Prostate gland (tissue), 2 donors: ENCODE measurements around the gene MLN. TPM values are rescaled to one million over a fixed set of nuclear protein-coding genes. Genes with fewer than 3 reads are reported as not detected.

Source experiments
- DNase-seq: peaks from one replicate; pipeline ENCODE4 v3.0.0-alpha.2; 2019; ENCODE audit warnings: low spot score
- H3K27ac ChIP-seq, 2 donors: fragments of 200-600 bp; sonication (generic); 2 replicates each; pipeline ENCODE4 v1.5.1; 2017 to 2019
- H3K27me3 ChIP-seq: fragments of 200-600 bp; sonication (generic); replicated peaks from 2 replicates; pipeline ENCODE4 v1.5.1; 2019; ENCODE audit not compliant: insufficient read depth
- H3K36me3 ChIP-seq, 2 donors: fragments of 200-600 bp; sonication (generic); 1 replicate in 1 of 2; 2 replicates in 1 of 2; pipeline versions ENCODE4 v1.5.1 to v1.8.1; 2017 to 2019
- H3K4me1 ChIP-seq: fragments of 200-600 bp; sonication (generic); replicated peaks from 2 replicates; pipeline ENCODE4 v1.5.1; 2019
- H3K4me3 ChIP-seq, 2 donors: fragments of 200-600 bp; sonication (generic); 2 replicates each; pipeline ENCODE4 v1.5.1; 2017 to 2019
- H3K9me3 ChIP-seq: fragments of 200-600 bp; sonication (generic); 2 replicates; pipeline ENCODE4 v1.5.1; 2017
- CTCF ChIP-seq, 4 experiments: fragments of 200-600 bp in 2 of 4; fragments of 450-650 bp in 2 of 4; sonication (generic) in 2 of 4; IDR thresholded peaks; 1 replicate in 3 of 4; 2 replicates in 1 of 4; pipeline ENCODE4 v1.5.1; 2016 to 2019; ENCODE audit warnings: antibody characterized with exemption in 4 of 4, mild to moderate bottlenecking in 2 of 4, moderate library complexity in 2 of 4
- POLR2A ChIP-seq: fragments of 450-650 bp; IDR thresholded peaks from one replicate; pipeline ENCODE4 v1.6.1; 2016; ENCODE audit warnings: antibody characterized with exemption, mild to moderate bottlenecking
- POLR2AphosphoS5 ChIP-seq: sonication (generic); formaldehyde crosslinking; IDR thresholded peaks from one replicate; pipeline ENCODE4 v1.6.1; 2017; ENCODE audit warnings: antibody characterized with exemption
- WGBS: methylation state at CpG from one replicate; pipeline ENCODE4 v1.1.5; 2018; 5-methylcytosine and 5-hydroxymethylcytosine counted together
- intact Hi-C: fragments of 100-400 bp; cut with DNase I; formaldehyde crosslinking; loops from one replicate; pipeline ENCODE4 v1.14.2; 2022
- total RNA-seq, 2 donors: library from RNA; depleted of rRNA; stranded (reverse); fragments of >200 nt; gene quantifications; one replicate each; pipeline ENCODE4 v1.1.0, GENCODE V29; 2016

MLN gene, protein sequence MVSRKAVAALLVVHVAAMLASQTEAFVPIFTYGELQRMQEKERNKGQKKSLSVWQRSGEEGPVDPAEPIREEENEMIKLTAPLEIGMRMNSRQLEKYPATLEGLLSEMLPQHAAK
- total RNA-seq, result not detected

DNA sequence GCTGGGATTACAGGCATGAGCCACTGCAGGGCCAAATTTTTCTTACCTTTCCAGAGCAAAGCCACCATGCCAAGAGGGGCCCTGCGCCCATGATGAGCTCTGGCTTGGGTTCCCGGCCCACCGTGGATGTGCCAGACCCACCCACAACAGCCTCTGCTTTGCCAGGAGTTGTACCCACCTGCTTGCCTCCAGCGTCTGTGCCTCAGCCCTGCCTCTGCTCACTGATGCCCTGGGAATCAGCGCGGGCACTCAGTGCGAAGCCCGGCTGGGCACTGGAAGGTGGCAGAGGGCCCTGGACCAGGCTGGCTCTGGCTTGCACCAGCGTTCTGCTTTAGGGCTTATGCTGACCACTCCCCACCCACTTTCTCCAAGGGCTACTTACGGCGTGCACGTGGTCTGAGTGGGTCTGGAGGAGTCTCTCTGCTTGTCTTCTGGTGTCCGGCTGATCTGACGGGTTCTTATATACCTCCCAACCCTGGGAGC is at the start of gene MLN:
MLN (minus strand) TSS at position 433 of the 483 bp plus-strand sequence. CDS start 2,840 bp downstream, outside the sequence.
- Histone ChIP-seq H3K27me3 (peaks cover 3% of the 10 kb centered on the region), H3K4me3 (no peak within 1 kb of the TSS), H3K4me1 (peaks cover 10% of the 10 kb centered on the region), H3K36me3 (no peaks in the 10 kb centered on the region), H3K9me3 (no peaks in the 10 kb centered on the region), H3K27ac (no peak within 1 kb of the TSS)
- 87% methylated on average over 14 of the region's 14 CpGs for WGBS
- DNase-seq, result no peak
- intact Hi-C loops, result no loop called here
- TF ChIP-seq POLR2A, result no peak
- no peak for TF ChIP-seq POLR2AphosphoS5

DNA sequence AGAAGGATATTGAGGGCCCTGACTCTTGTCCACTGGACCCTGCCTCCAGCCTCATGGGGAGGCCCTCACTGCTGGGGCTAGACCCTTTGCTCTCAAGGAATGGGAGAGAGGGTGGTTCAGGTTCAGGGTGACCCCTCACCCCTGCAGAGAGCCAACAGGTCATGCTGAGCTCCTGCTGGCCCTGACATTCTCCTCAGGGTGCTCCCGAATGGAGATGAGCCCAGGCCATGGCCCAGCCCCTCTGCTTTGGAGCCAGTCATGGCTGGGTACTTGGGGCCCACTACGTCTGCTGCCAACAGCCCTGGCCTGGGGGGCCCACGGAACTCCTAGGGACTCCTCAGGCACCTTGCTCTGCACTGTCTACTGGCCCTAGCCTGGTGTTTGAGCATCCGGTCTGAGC is 49.2 kb upstream of the MLN start:
- Histone ChIP-seq H3K4me3 (no peak overlapping the region), H3K4me1 (no peaks in the 10 kb centered on the region), H3K27me3 (no peaks in the 10 kb centered on the region), H3K9me3 (no peaks in the 10 kb centered on the region), H3K36me3 (no peaks in the 10 kb centered on the region), H3K27ac (no peak overlapping the region)
- no peak for DNase-seq
- WGBS, result 66% methylated on average over 4 of the region's 4 CpGs
- intact Hi-C loops, result no loop called here
- TF ChIP-seq CTCF (IDR thresholded peaks at IDR 0.05), result no peak
- TF ChIP-seq POLR2AphosphoS5, result no peak
- no peak for TF ChIP-seq POLR2A

GRCh38 chr6:33851959-33852358 is 48.2 kb upstream of the MLN start:
- intact Hi-C loops, result no loop called here
- Histone ChIP-seq H3K36me3 (no peaks in the 10 kb centered on the region), H3K27ac (no peak overlapping the region), H3K4me1 (no peaks in the 10 kb centered on the region), H3K9me3 (no peaks in the 10 kb centered on the region), H3K4me3 (no peak overlapping the region), H3K27me3 (no peaks in the 10 kb centered on the region)
- 28% methylated on average over 6 of the region's 8 CpGs for WGBS
- TF ChIP-seq CTCF (IDR thresholded peaks at IDR 0.05), result peak in 2 of 4 experiments; percentile 38 to 41
- no peak for TF ChIP-seq POLR2A
- TF ChIP-seq POLR2AphosphoS5, result no peak
- no peak for DNase-seq

GRCh38 chr6:33850869-33851541 is 47.2 kb upstream of the MLN start:
- WGBS, result 78% methylated on average over 10 of the region's 10 CpGs
- Histone ChIP-seq H3K36me3 (no peaks in the 10 kb centered on the region), H3K27me3 (no peaks in the 10 kb centered on the region), H3K4me3 (no peak overlapping the region), H3K9me3 (no peaks in the 10 kb centered on the region), H3K27ac (no peak overlapping the region), H3K4me1 (no peaks in the 10 kb centered on the region)
- DNase-seq, result no peak
- TF ChIP-seq POLR2A (no peak), CTCF (IDR thresholded peaks at IDR 0.05) (no peak), POLR2AphosphoS5 (no peak)
- intact Hi-C loops, result no loop called here

DNA sequence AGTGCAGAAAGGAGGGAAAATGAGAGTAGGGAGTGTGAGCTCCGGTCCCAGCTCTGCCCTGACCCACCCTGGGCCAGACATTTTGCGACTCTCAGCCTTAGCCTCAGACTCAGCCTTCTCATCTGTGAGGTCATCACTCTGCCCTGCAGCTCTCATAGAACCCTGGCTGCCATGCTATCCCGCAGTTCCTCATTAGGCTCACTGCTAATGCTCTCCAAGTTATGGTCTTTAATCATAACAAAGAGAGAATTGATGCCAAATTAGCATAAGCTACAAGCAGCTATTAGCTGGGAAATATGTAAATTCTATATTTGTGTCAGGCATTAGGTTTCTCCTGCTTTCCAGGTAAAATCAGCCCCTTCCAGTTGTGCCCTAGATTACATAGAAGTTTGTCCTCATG is 46.5 kb upstream of the MLN start:
- H3K4me1 ChIP-seq, result no peaks in the 10 kb centered on the region
- no peaks in the 10 kb centered on the region for H3K27me3 ChIP-seq
- no peaks in the 10 kb centered on the region for H3K9me3 ChIP-seq
- intact Hi-C loops, result no loop called here
- no peaks in the 10 kb centered on the region for H3K36me3 ChIP-seq
- WGBS, result 75% methylated on average over 3 of the region's 3 CpGs
- no peak overlapping the region for H3K4me3 ChIP-seq
- no peak for TF ChIP-seq CTCF (IDR thresholded peaks at IDR 0.05)
- no peak for TF ChIP-seq POLR2AphosphoS5
- TF ChIP-seq POLR2A, result no peak
- DNase-seq, result no peak
- H3K27ac ChIP-seq, result no peak overlapping the region
